DND-41 (cell line): ENCODE data around the gene KCNG4.

Source experiments
- EZH2 ChIP-seq: IDR thresholded peaks from 3 replicates; pipeline ENCODE4 v1.6.1; 2012; ENCODE audit warnings: borderline replicate concordance, low read depth, mild to moderate bottlenecking, moderate library complexity, low read length, inconsistent platforms; ENCODE audit not compliant: severe bottlenecking
- TF ChIP-seq, protein P1 (sequence below): IDR thresholded peaks from 2 replicates; pipeline ENCODE4 v1.5.1; 2012; ENCODE audit warnings: borderline replicate concordance, low read length, moderate library complexity, mild to moderate bottlenecking; ENCODE audit not compliant: poor library complexity, severe bottlenecking; ENCODE audit errors: extremely low read depth

DNA sequence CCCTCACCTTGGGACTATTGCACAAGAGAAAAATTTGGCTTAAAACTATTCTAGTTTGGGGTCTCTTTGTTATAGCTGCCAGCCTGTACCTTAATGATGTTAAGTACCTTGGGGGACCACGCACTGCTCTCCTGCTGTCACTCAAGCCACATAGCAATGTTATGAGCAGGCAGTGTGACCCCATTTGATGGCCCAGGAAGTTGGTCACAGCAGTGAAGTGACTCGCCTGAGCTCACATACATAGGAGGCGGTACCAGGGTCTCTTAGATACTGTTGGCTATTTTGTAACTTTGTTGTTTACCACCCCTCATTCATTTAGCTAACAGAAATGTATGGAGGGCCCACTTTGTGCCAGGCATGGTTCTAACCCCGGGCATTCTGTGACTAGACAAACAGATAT, 16.4 kb downstream of the KCNG4 start:
- TF ChIP-seq, protein P1, sequence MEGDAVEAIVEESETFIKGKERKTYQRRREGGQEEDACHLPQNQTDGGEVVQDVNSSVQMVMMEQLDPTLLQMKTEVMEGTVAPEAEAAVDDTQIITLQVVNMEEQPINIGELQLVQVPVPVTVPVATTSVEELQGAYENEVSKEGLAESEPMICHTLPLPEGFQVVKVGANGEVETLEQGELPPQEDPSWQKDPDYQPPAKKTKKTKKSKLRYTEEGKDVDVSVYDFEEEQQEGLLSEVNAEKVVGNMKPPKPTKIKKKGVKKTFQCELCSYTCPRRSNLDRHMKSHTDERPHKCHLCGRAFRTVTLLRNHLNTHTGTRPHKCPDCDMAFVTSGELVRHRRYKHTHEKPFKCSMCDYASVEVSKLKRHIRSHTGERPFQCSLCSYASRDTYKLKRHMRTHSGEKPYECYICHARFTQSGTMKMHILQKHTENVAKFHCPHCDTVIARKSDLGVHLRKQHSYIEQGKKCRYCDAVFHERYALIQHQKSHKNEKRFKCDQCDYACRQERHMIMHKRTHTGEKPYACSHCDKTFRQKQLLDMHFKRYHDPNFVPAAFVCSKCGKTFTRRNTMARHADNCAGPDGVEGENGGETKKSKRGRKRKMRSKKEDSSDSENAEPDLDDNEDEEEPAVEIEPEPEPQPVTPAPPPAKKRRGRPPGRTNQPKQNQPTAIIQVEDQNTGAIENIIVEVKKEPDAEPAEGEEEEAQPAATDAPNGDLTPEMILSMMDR = no peak
- TF ChIP-seq EZH2 = no peak
